Nephron progenitor cell (in vitro differentiated cells): Measurements from ENCODE around the gene SOX8.

Experiments
- DNase-seq: peaks from one replicate; pipeline ENCODE4 v3.0.0; 2021
- H3K27ac Mint-ChIP-seq: 2 replicates; pipeline ENCODE4 v1.8.0; 2021; ENCODE audit warnings: mild to moderate bottlenecking, moderate library complexity, mixed read lengths
- H3K27me3 Mint-ChIP-seq: 2 replicates; pipeline ENCODE4 v1.8.0; 2021; ENCODE audit warnings: mild to moderate bottlenecking, low read depth, mixed read lengths; ENCODE audit not compliant: poor library complexity
- H3K36me3 Mint-ChIP-seq: 2 replicates; pipeline ENCODE4 v1.8.0; 2021; ENCODE audit warnings: low read depth, mixed read lengths
- H3K4me1 Mint-ChIP-seq: 2 replicates; pipeline ENCODE4 v1.8.0; 2021; ENCODE audit warnings: mixed read lengths
- H3K4me3 Mint-ChIP-seq: 2 replicates; pipeline ENCODE4 v1.8.0; 2021; ENCODE audit warnings: mild to moderate bottlenecking, moderate library complexity, mixed read lengths
- H3K9me3 Mint-ChIP-seq: 2 replicates; pipeline ENCODE4 v1.8.0; 2021; ENCODE audit warnings: mild to moderate bottlenecking, moderate library complexity, mixed read lengths
- TF ChIP-seq, protein P1 (sequence below): fragments of 200-600 bp; sonication (generic); IDR thresholded peaks from 2 replicates; pipeline ENCODE4 v1.5.0; 2021; ENCODE audit warnings: antibody characterized with exemption

Gene SOX8

DNA sequence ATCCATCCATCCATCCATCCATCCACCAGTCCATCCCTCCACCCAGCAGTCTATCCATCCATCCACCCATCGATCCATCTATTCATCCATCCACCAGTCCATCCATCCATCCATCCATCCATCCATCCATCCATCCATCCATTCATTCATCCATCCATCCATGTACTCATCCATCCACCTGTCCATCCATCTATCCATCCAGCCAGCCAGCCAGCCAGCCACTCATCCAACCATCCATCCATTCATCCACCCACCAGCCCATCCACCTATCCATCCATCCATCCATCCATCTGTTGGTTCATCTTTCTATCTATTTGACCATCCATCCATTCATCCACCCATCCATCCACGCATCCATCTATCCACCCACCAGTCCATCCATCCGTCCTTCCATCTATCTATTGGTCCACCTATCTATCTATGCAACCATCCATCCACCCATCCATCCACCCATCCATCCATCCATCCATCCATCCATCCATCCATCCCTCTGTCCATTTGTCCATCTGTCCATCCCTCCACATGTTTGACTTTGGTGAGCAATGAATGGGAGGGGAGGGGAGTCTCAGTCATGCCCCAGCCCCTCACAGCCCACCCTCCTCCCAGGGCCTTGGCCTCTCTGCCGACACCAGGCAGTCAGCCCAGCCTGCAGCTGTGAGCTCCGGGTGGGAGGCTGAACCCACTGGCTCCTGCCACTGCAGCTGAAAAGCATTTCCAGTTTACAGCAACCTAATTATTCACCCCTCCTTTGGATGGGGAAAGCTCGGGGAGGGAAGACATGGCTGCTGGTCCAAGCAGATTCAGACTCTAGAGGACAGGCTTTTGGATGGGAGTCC lies 52.9 kb downstream of the SOX8 start:
- no peak overlapping the region for H3K27ac Mint-ChIP-seq
- H3K9me3 Mint-ChIP-seq = no peaks in the 10 kb centered on the region
- H3K27me3 Mint-ChIP-seq = no peaks in the 10 kb centered on the region
- no peak for DNase-seq
- TF ChIP-seq, protein P1, sequence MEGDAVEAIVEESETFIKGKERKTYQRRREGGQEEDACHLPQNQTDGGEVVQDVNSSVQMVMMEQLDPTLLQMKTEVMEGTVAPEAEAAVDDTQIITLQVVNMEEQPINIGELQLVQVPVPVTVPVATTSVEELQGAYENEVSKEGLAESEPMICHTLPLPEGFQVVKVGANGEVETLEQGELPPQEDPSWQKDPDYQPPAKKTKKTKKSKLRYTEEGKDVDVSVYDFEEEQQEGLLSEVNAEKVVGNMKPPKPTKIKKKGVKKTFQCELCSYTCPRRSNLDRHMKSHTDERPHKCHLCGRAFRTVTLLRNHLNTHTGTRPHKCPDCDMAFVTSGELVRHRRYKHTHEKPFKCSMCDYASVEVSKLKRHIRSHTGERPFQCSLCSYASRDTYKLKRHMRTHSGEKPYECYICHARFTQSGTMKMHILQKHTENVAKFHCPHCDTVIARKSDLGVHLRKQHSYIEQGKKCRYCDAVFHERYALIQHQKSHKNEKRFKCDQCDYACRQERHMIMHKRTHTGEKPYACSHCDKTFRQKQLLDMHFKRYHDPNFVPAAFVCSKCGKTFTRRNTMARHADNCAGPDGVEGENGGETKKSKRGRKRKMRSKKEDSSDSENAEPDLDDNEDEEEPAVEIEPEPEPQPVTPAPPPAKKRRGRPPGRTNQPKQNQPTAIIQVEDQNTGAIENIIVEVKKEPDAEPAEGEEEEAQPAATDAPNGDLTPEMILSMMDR = no peak
- peaks cover 32% of the 10 kb centered on the region for H3K4me1 Mint-ChIP-seq
- H3K36me3 Mint-ChIP-seq = no peaks in the 10 kb centered on the region
- no peak overlapping the region for H3K4me3 Mint-ChIP-seq

DNA sequence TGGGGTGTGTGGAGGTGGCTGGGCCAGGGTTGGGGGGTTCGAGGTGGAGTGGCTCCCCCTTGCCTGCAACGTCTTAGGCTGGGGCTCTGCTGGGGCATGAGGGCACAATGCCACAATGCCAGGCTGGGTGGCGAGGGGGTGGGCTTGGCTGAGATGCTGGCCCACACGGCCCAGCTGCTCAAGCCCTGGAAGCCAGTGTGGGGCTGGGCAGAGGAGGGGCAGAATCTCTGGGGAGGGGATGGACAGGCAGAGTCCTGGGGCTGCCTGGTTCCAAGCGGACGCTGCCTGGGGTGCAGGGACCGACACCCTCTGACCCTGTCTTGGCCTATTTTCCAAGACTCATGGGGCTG lies 53.5 kb downstream of the SOX8 start:
- Mint-ChIP-seq H3K27ac (no peak overlapping the region), H3K4me1 (peaks cover 26% of the 10 kb centered on the region), H3K36me3 (no peaks in the 10 kb centered on the region), H3K9me3 (no peaks in the 10 kb centered on the region), H3K27me3 (no peaks in the 10 kb centered on the region), H3K4me3 (no peak overlapping the region)
- TF ChIP-seq, protein P1 = no peak
- DNase-seq = no peak

DNA sequence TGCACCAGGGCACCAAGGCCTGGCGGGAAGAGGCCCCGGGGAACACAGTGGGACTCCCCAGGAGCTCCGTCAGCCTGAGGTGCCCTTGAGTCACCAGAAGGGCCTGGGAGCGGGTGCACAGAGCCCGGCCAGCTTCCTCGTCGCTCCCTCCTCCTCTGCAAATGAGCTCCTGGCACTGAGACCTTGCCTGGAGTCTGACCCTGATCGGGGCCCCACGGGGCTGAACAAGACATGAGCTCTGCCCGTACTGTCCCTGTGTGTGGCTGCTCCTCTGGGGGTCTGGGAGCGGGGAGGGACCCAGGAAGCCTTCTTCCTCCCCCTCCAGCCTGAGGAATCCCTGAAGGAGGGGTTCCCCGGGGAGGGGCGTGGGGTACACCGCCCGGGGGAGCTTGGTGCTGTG lies 54.6 kb downstream of the SOX8 start:
- Mint-ChIP-seq H3K4me1 (peaks cover 26% of the 10 kb centered on the region), H3K27me3 (no peaks in the 10 kb centered on the region), H3K9me3 (peaks cover under 1% of the 10 kb centered on the region), H3K4me3 (no peak overlapping the region), H3K27ac (no peak overlapping the region), H3K36me3 (no peaks in the 10 kb centered on the region)
- TF ChIP-seq, protein P1 = no peak
- no peak for DNase-seq
